SK-N-SH (cell line): ENCODE results near the gene CCDC187. TPM values are rescaled to one million over a fixed set of nuclear protein-coding genes. Genes with fewer than 3 reads are reported as not detected.

Experiments used
- CTCF ChIA-PET: fragments of 300-600, 350-600 bp; formaldehyde crosslinking; extraction: SDS; loops from one replicate; lab custom pipeline; 2021; lab: Yijun Ruan, JAX
- POLR2A ChIA-PET: fragments of 350-600 bp; sonication (Branson Sonifier 250); formaldehyde crosslinking; extraction: SDS; loops from one replicate; lab custom pipeline; 2020; ENCODE audit warnings: antibody characterized with exemption, inconsistent platforms; lab: Yijun Ruan, JAX
- DNase-seq: peaks from one replicate; pipeline ENCODE4 v3.0.0; 2012
- H2AFZ ChIP-seq: fragments of 200-600 bp; sonication (generic); 2 replicates; pipeline ENCODE4 v1.8.1; 2016; ENCODE audit warnings: antibody characterized with exemption, mild to moderate bottlenecking, low read depth
- H3F3A ChIP-seq: fragments of 200-600 bp; sonication (generic); replicated peaks from 2 replicates; pipeline ENCODE3; 2016; ENCODE audit warnings: antibody characterized with exemption, mild to moderate bottlenecking; ENCODE audit not compliant: insufficient read depth
- H3K27ac ChIP-seq, 2 experiments: fragments of 200-500 bp in 1 of 2; fragments of 200-600 bp in 1 of 2; sonication (Bioruptor generic) in 1 of 2; sonication (generic), shearing (Covaris generic) in 1 of 2; 2 replicates each; pipeline versions ENCODE4 v1.5.1 to v1.6.1; 2014 to 2016; ENCODE audit warnings: low read depth in 2 of 2, inconsistent platforms in 1 of 2, low read length in 1 of 2, mild to moderate bottlenecking in 1 of 2, mixed read lengths in 1 of 2
- H3K27me3 ChIP-seq: fragments of 200-600 bp; sonication (generic), shearing (Covaris generic); 2 replicates; pipeline ENCODE4 v1.6.1; 2016; ENCODE audit warnings: mixed run types; ENCODE audit not compliant: insufficient read depth
- H3K36me3 ChIP-seq, 2 experiments: fragments of 200-500 bp in 1 of 2; fragments of 200-600 bp in 1 of 2; sonication (Bioruptor generic) in 1 of 2; sonication (generic) in 1 of 2; replicated peaks in 1 of 2; 2 replicates each; pipeline versions ENCODE3 to v1.5.1; 2014 to 2016; ENCODE audit warnings: low read length in 1 of 2, mild to moderate bottlenecking in 1 of 2; ENCODE audit not compliant: insufficient read depth in 2 of 2, control insufficient read depth in 1 of 2
- H3K4me1 ChIP-seq, 2 experiments: fragments of 200-500 bp in 1 of 2; fragments of 200-600 bp in 1 of 2; sonication (Bioruptor generic) in 1 of 2; sonication (generic), shearing (Covaris generic) in 1 of 2; 2 replicates each; pipeline versions ENCODE4 v1.5.1 to v1.6.1; 2014 to 2016; ENCODE audit warnings: low read depth in 1 of 2, low read length in 1 of 2, mixed run types in 1 of 2; ENCODE audit not compliant: insufficient read depth in 2 of 2, control insufficient read depth in 1 of 2
- H3K4me2 ChIP-seq: fragments of 200-600 bp; sonication (generic), shearing (Covaris generic); 2 replicates; pipeline ENCODE4 v1.6.1; 2017; ENCODE audit warnings: mixed run types
- H3K4me3 ChIP-seq, 2 experiments: fragments of 200-500 bp in 1 of 2; fragments of 200-600 bp in 1 of 2; sonication (Bioruptor generic) in 1 of 2; sonication (generic), shearing (Covaris generic) in 1 of 2; 2 replicates each; pipeline versions ENCODE4 v1.5.1 to v1.8.1; 2014 to 2016; ENCODE audit warnings: low read depth in 2 of 2, inconsistent platforms in 1 of 2, low read length in 1 of 2, mild to moderate bottlenecking in 1 of 2, mixed read lengths in 1 of 2, moderate library complexity in 1 of 2
- H3K79me2 ChIP-seq: fragments of 200-600 bp; sonication (generic); 2 replicates; pipeline ENCODE4 v1.8.1; 2017; ENCODE audit warnings: mild to moderate bottlenecking; ENCODE audit not compliant: insufficient read depth
- H3K9ac ChIP-seq: fragments of 200-600 bp; sonication (generic); 2 replicates; pipeline ENCODE4 v1.6.1; 2017; ENCODE audit warnings: mixed run types
- H3K9me2 ChIP-seq: fragments of 200-600 bp; sonication (generic); 2 replicates; pipeline ENCODE4 v1.6.1; 2017; ENCODE audit warnings: mixed run types
- H3K9me3 ChIP-seq: fragments of 200-600 bp; sonication (generic); 2 replicates; pipeline ENCODE4 v1.6.1; 2017; ENCODE audit warnings: mixed run types, mild to moderate bottlenecking, moderate library complexity
- H4K20me1 ChIP-seq: fragments of 200-600 bp; sonication (generic); 2 replicates; pipeline ENCODE4 v1.6.1; 2017; ENCODE audit warnings: mild to moderate bottlenecking, mixed run types; ENCODE audit not compliant: insufficient read depth
- CHD2 ChIP-seq: fragments of 150-350 bp; IDR thresholded peaks from 2 replicates; pipeline ENCODE4 v1.6.1; 2018; ENCODE audit warnings: low read length; ENCODE audit not compliant: partially characterized antibody
- ELF1 ChIP-seq: IDR thresholded peaks from 2 replicates; pipeline ENCODE4 v1.4.0; 2012
- EP300 ChIP-seq, 2 experiments: IDR thresholded peaks; 2 replicates each; pipeline versions ENCODE4 v1.4.0 to v1.6.1; 2012; ENCODE audit warnings: borderline replicate concordance in 1 of 2, low read depth in 1 of 2, low read length in 1 of 2
- FOSL2 ChIP-seq: IDR thresholded peaks from 2 replicates; pipeline ENCODE4 v1.4.0; 2012; ENCODE audit warnings: low read depth, mild to moderate bottlenecking, moderate library complexity, borderline replicate concordance
- FOXM1 ChIP-seq: IDR thresholded peaks from 2 replicates; pipeline ENCODE4 v1.4.0; 2012; ENCODE audit warnings: low read depth, mild to moderate bottlenecking
- GATA2 ChIP-seq: sonication (generic); formaldehyde crosslinking; IDR thresholded peaks from 2 replicates; pipeline ENCODE4 v1.5.0; 2020; ENCODE audit warnings: mild to moderate bottlenecking, missing genetic modification reagents
- JUND ChIP-seq: IDR thresholded peaks from 2 replicates; pipeline ENCODE4 v1.4.0; 2012
- MEF2A ChIP-seq: IDR thresholded peaks from 2 replicates; pipeline ENCODE4 v1.4.0; 2012; ENCODE audit warnings: low read depth, borderline replicate concordance
- NRF1 ChIP-seq: IDR thresholded peaks from 2 replicates; pipeline ENCODE4 v1.6.1; 2012; ENCODE audit warnings: low read depth, mild to moderate bottlenecking, low read length
- RAD21 ChIP-seq: IDR thresholded peaks from 2 replicates; pipeline ENCODE4 v1.6.1; 2012; ENCODE audit warnings: mild to moderate bottlenecking, low read length
- RCOR1 ChIP-seq: fragments of 150-350 bp; IDR thresholded peaks from 2 replicates; pipeline ENCODE4 v1.6.1; 2017; ENCODE audit warnings: antibody characterized with exemption, low read length
- RFX5 ChIP-seq: IDR thresholded peaks from 2 replicates; pipeline ENCODE4 v1.6.1; 2012; ENCODE audit warnings: mild to moderate bottlenecking, improper control_type of control experiment, low read length
- TAF1 ChIP-seq: IDR thresholded peaks from 2 replicates; pipeline ENCODE4 v1.6.1; 2012; ENCODE audit warnings: low read depth, mild to moderate bottlenecking, low read length, moderate library complexity, borderline replicate concordance
- TCF12 ChIP-seq: IDR thresholded peaks from 2 replicates; pipeline ENCODE4 v1.4.0; 2012
- WGBS: methylation state at CpG from one replicate; pipeline ENCODE4 v1.1.6; 2017; ENCODE audit warnings: low lambda C conversion rate; 5-methylcytosine and 5-hydroxymethylcytosine counted together
- polyA plus RNA-seq, 3 experiments: library from polyadenylated mRNA; depleted of rRNA; stranded (reverse); fragments of >200 nt; gene quantifications; 2 replicates each; pipeline ENCODE4 v1.2.3, GENCODE V29; 2012
- TF ChIP-seq, protein P1 (sequence below): IDR thresholded peaks from 2 replicates; pipeline ENCODE4 v1.4.0; 2012; ENCODE audit warnings: low read depth, borderline replicate concordance
- TF ChIP-seq, protein P2 (sequence below): IDR thresholded peaks from 2 replicates; pipeline ENCODE4 v1.4.0; 2012; ENCODE audit warnings: low read depth
- TF ChIP-seq, protein P3 (sequence below): fragments of 200-600 bp; sonication (generic); IDR thresholded peaks from 2 replicates; pipeline ENCODE4 v1.6.1; 2017; ENCODE audit warnings: antibody characterized with exemption, mild to moderate bottlenecking, moderate library complexity
- TF ChIP-seq, protein P4 (sequence below): IDR thresholded peaks from 2 replicates; pipeline ENCODE4 v1.6.1; 2012; ENCODE audit warnings: mild to moderate bottlenecking, low read depth, low read length, moderate library complexity
- TF ChIP-seq, protein P5 (sequence below): fragments of 150-350 bp; IDR thresholded peaks from 2 replicates; pipeline ENCODE4 v1.6.1; 2016; ENCODE audit warnings: mild to moderate bottlenecking, low read depth, low read length
- TF ChIP-seq, protein P6 (sequence below): fragments of 150-350 bp; IDR thresholded peaks from 2 replicates; pipeline ENCODE4 v1.6.1; 2017; ENCODE audit warnings: antibody characterized with exemption, low read length, low read depth, borderline replicate concordance

The CCDC187 gene
- polyA plus RNA-seq, 1 of the 3 experiments (the other 2 are of a cell fraction) = not detected

DNA sequence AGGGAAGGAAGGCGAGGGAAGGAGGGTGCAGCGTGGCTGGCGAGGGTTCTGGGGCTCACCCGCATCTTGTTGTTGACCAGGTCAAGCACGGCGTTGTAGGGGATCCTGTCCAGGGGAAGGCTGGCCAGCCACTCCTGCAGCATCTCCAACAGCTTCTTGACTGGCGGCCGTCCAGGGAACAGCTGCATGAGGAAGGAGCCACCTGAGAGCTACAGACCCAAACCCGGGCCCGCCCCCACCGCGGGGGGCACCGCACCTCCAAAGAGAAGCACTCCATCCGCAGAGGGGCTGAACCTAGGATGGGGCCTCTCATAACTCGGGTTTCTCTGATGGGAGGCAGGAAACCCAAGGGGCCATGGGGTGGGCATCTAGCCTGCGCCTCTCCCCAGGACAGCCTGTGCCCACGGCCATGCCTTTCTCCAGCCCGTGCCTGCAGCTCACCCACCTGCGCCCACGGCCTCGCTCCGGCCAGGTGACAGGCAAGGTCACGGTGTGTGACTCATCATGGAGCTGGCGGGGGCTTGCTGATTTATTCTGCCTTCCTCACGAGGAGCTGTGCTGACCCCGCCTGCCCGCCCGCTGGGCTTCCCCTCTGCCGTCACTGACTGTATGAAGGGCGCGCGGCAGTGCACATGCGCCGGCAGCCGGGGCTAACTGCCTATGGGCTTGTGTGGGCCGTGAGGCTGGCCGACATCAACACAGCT is 87.2 kb downstream of the CCDC187 start:
- ChIA-PET CTCF (interaction anchor here (0.6 to 5.7 kb wide), 6 partner anchors 10 to 73 kb away, joined by 3 to 50 read pairs (median 5); no protein-coding TSS in a partner anchor), POLR2A (interaction anchor here (1.0 to 1.1 kb wide), 2 partner anchors 19 to 103 kb away, joined by 3 to 4 read pairs; no protein-coding TSS in a partner anchor)
- WGBS = 99% methylated on average over 18 of the region's 37 CpGs
- H3K4me1 ChIP-seq = no peaks in the 10 kb centered on the region
- TF ChIP-seq, protein P1, sequence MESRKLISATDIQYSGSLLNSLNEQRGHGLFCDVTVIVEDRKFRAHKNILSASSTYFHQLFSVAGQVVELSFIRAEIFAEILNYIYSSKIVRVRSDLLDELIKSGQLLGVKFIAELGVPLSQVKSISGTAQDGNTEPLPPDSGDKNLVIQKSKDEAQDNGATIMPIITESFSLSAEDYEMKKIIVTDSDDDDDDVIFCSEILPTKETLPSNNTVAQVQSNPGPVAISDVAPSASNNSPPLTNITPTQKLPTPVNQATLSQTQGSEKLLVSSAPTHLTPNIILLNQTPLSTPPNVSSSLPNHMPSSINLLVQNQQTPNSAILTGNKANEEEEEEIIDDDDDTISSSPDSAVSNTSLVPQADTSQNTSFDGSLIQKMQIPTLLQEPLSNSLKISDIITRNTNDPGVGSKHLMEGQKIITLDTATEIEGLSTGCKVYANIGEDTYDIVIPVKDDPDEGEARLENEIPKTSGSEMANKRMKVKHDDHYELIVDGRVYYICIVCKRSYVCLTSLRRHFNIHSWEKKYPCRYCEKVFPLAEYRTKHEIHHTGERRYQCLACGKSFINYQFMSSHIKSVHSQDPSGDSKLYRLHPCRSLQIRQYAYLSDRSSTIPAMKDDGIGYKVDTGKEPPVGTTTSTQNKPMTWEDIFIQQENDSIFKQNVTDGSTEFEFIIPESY = no peak
- TF ChIP-seq TAF1 = no peak
- no peak for TF ChIP-seq CHD2
- TF ChIP-seq, protein P2, sequence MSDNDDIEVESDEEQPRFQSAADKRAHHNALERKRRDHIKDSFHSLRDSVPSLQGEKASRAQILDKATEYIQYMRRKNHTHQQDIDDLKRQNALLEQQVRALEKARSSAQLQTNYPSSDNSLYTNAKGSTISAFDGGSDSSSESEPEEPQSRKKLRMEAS = no peak
- TF ChIP-seq, protein P3, sequence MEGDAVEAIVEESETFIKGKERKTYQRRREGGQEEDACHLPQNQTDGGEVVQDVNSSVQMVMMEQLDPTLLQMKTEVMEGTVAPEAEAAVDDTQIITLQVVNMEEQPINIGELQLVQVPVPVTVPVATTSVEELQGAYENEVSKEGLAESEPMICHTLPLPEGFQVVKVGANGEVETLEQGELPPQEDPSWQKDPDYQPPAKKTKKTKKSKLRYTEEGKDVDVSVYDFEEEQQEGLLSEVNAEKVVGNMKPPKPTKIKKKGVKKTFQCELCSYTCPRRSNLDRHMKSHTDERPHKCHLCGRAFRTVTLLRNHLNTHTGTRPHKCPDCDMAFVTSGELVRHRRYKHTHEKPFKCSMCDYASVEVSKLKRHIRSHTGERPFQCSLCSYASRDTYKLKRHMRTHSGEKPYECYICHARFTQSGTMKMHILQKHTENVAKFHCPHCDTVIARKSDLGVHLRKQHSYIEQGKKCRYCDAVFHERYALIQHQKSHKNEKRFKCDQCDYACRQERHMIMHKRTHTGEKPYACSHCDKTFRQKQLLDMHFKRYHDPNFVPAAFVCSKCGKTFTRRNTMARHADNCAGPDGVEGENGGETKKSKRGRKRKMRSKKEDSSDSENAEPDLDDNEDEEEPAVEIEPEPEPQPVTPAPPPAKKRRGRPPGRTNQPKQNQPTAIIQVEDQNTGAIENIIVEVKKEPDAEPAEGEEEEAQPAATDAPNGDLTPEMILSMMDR = no peak
- TF ChIP-seq RFX5 = no peak
- no peak for TF ChIP-seq GATA2 (CRISPR knock-in tag)
- no peak for TF ChIP-seq ELF1
- no peak for TF ChIP-seq JUND
- no peak for TF ChIP-seq TCF12
- TF ChIP-seq FOSL2 = no peak
- TF ChIP-seq, protein P4, sequence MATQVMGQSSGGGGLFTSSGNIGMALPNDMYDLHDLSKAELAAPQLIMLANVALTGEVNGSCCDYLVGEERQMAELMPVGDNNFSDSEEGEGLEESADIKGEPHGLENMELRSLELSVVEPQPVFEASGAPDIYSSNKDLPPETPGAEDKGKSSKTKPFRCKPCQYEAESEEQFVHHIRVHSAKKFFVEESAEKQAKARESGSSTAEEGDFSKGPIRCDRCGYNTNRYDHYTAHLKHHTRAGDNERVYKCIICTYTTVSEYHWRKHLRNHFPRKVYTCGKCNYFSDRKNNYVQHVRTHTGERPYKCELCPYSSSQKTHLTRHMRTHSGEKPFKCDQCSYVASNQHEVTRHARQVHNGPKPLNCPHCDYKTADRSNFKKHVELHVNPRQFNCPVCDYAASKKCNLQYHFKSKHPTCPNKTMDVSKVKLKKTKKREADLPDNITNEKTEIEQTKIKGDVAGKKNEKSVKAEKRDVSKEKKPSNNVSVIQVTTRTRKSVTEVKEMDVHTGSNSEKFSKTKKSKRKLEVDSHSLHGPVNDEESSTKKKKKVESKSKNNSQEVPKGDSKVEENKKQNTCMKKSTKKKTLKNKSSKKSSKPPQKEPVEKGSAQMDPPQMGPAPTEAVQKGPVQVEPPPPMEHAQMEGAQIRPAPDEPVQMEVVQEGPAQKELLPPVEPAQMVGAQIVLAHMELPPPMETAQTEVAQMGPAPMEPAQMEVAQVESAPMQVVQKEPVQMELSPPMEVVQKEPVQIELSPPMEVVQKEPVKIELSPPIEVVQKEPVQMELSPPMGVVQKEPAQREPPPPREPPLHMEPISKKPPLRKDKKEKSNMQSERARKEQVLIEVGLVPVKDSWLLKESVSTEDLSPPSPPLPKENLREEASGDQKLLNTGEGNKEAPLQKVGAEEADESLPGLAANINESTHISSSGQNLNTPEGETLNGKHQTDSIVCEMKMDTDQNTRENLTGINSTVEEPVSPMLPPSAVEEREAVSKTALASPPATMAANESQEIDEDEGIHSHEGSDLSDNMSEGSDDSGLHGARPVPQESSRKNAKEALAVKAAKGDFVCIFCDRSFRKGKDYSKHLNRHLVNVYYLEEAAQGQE = no peak
- TF ChIP-seq RAD21 = no peak
- TF ChIP-seq FOXM1 = no peak
- TF ChIP-seq RCOR1 = no peak
- TF ChIP-seq EP300 (IDR thresholded peaks at IDR 0.05; ENCODE audit: borderline replicate concordance in 1 of 2, low read depth in 1 of 2, low read length in 1 of 2) = no peak
- TF ChIP-seq MEF2A = no peak
- TF ChIP-seq, protein P5, sequence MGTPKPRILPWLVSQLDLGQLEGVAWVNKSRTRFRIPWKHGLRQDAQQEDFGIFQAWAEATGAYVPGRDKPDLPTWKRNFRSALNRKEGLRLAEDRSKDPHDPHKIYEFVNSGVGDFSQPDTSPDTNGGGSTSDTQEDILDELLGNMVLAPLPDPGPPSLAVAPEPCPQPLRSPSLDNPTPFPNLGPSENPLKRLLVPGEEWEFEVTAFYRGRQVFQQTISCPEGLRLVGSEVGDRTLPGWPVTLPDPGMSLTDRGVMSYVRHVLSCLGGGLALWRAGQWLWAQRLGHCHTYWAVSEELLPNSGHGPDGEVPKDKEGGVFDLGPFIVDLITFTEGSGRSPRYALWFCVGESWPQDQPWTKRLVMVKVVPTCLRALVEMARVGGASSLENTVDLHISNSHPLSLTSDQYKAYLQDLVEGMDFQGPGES = no peak
- TF ChIP-seq, protein P6, sequence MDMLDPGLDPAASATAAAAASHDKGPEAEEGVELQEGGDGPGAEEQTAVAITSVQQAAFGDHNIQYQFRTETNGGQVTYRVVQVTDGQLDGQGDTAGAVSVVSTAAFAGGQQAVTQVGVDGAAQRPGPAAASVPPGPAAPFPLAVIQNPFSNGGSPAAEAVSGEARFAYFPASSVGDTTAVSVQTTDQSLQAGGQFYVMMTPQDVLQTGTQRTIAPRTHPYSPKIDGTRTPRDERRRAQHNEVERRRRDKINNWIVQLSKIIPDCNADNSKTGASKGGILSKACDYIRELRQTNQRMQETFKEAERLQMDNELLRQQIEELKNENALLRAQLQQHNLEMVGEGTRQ = no peak
- TF ChIP-seq NRF1 = no peak
- no peaks in the 10 kb centered on the region for H3K79me2 ChIP-seq
- peaks cover 20% of the 10 kb centered on the region for H4K20me1 ChIP-seq
- no peak overlapping the region for H3K4me2 ChIP-seq
- no peak overlapping the region for H3K27ac ChIP-seq
- no peak overlapping the region for H2AFZ ChIP-seq
- H3K9me3 ChIP-seq = no peaks in the 10 kb centered on the region
- no peaks in the 10 kb centered on the region for H3K9me2 ChIP-seq
- H3F3A ChIP-seq = no peaks in the 10 kb centered on the region
- H3K9ac ChIP-seq = no peak overlapping the region
- peaks cover 5 to 44% of the 10 kb centered on the region in 2 experiments for H3K36me3 ChIP-seq
- DNase-seq = no peak
- H3K27me3 ChIP-seq = no peaks in the 10 kb centered on the region
- no peak overlapping the region for H3K4me3 ChIP-seq
